ENCODE results near the gene BEST3.

Gene BEST3

GRCh38 chr12:69657376-69658137, 41.5 kb downstream of the BEST3 start:
- peak overlapping the region; percentile 48; the same call in 1 of the 2 replicates for H3K27ac ChIP-seq
- no peak for DNase-seq (ENCODE audit: low spot score)
- TF ChIP-seq, protein P1, sequence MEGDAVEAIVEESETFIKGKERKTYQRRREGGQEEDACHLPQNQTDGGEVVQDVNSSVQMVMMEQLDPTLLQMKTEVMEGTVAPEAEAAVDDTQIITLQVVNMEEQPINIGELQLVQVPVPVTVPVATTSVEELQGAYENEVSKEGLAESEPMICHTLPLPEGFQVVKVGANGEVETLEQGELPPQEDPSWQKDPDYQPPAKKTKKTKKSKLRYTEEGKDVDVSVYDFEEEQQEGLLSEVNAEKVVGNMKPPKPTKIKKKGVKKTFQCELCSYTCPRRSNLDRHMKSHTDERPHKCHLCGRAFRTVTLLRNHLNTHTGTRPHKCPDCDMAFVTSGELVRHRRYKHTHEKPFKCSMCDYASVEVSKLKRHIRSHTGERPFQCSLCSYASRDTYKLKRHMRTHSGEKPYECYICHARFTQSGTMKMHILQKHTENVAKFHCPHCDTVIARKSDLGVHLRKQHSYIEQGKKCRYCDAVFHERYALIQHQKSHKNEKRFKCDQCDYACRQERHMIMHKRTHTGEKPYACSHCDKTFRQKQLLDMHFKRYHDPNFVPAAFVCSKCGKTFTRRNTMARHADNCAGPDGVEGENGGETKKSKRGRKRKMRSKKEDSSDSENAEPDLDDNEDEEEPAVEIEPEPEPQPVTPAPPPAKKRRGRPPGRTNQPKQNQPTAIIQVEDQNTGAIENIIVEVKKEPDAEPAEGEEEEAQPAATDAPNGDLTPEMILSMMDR (conservative IDR thresholded peaks at IDR 0.05; ENCODE audit: low read depth), result no peak
- ChIA-PET POLR2A (ENCODE audit: low non-redundant PET) (no interaction called here), CTCF (interaction anchor here (0.6 kb wide), 1 partner anchor 122 kb away, joined by 4 read pairs; no protein-coding TSS in a partner anchor)

GRCh38 chr12:69655616-69656340, 43.3 kb downstream of the BEST3 start:
- POLR2A ChIA-PET (ENCODE audit: low non-redundant PET), result no interaction called here
- H3K27ac ChIP-seq, result peak overlapping the region; percentile 86
- TF ChIP-seq, protein P1 (conservative IDR thresholded peaks at IDR 0.05; ENCODE audit: low read depth), result no peak
- peak; percentile 72 for DNase-seq (ENCODE audit: low spot score)
- CTCF ChIA-PET, result interaction anchor here (0.6 kb wide), 1 partner anchor 158 kb away, joined by 3 read pairs; no protein-coding TSS in a partner anchor

DNA sequence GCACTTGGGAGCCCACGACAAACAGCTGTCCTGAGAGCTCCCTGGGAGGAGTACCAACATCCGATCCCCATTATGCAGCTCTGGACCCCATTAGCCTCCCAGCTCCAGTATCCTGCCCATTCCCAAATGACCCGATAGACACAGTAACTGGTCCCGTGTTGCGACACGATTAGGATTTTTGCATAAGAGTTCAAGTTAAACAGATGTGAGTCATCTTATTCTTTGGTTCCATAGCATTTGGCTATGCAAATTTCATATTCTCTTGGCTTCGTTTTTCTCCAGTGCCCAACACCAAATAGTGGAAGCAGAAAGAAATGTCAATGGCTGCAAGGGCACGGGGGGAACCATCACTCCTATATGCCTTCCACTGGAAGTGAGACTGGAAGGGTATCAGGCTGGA, 45.4 kb downstream of the BEST3 start:
- TF ChIP-seq, protein P1 (conservative IDR thresholded peaks at IDR 0.05; ENCODE audit: low read depth), result no peak
- DNase-seq (ENCODE audit: low spot score), result peak; percentile 27
- POLR2A ChIA-PET (ENCODE audit: low non-redundant PET), result no interaction called here
- H3K27ac ChIP-seq, result no peak overlapping the region
- CTCF ChIA-PET, result no interaction called here

- DNase-seq (ENCODE audit: low spot score), result no peak
- H3K27ac ChIP-seq, result no peak overlapping the region
- TF ChIP-seq, protein P1 (conservative IDR thresholded peaks at IDR 0.05; ENCODE audit: low read depth), result no peak
- POLR2A ChIA-PET (ENCODE audit: low non-redundant PET), result no interaction called here
- CTCF ChIA-PET, result interaction anchor here (0.5 to 0.6 kb wide), 2 partner anchors 175 to 751 kb away, joined by 3 to 5 read pairs; no protein-coding TSS in a partner anchor
Observed at GRCh38 chr12:69651922-69652321, 47.2 kb downstream of the BEST3 start.

DNA sequence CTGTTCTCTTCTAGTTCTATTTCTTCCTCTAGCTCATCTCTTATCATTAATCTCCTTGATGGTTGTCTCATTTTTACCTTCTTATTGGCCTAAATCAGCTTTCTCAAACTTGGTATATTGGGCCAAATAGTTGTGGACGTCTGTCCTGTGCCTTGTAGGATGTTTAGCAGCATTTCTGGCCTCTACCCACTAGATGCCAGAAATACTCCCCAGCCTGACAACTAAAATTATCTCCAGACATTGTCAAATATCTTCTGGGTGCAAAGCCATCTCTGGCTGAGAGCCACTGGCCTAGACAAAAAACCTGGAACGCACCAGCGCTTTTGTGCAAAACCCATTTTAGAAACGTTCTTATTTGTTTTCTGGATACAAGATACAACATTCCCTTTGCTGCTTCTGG, 49.6 kb downstream of the BEST3 start:
- ChIA-PET POLR2A (ENCODE audit: low non-redundant PET) (no interaction called here), CTCF (interaction anchor here (0.6 to 0.7 kb wide), 2 partner anchors 33 to 291 kb away, joined by 3 to 4 read pairs; no protein-coding TSS in a partner anchor)
- no peak overlapping the region for H3K27ac ChIP-seq
- TF ChIP-seq, protein P1 (conservative IDR thresholded peaks at IDR 0.05; ENCODE audit: low read depth), result no peak
- DNase-seq (ENCODE audit: low spot score), result no peak

- TF ChIP-seq, protein P1 (conservative IDR thresholded peaks at IDR 0.05; ENCODE audit: low read depth), result no peak
- ChIA-PET CTCF (no interaction called here), POLR2A (ENCODE audit: low non-redundant PET) (no interaction called here)
- H3K27ac ChIP-seq, result no peak overlapping the region
- DNase-seq (ENCODE audit: low spot score), result peak; percentile 34
Observed at GRCh38 chr12:69648476-69648875, 50.6 kb downstream of the BEST3 start.

Data from RWPE1 (cell line).